Measurements from ENCODE around the gene IFT20. TPM values are rescaled to one million over a fixed set of nuclear protein-coding genes. Genes with fewer than 3 reads are reported as not detected.

IFT20 gene
- total and polyA plus RNA-seq, 10 of the 15 experiments (the other 5 are each of a cell fraction or from before 2014, with no cell fraction given), result 9.4 to 38.2 (median 19.1) TPM

DNA sequence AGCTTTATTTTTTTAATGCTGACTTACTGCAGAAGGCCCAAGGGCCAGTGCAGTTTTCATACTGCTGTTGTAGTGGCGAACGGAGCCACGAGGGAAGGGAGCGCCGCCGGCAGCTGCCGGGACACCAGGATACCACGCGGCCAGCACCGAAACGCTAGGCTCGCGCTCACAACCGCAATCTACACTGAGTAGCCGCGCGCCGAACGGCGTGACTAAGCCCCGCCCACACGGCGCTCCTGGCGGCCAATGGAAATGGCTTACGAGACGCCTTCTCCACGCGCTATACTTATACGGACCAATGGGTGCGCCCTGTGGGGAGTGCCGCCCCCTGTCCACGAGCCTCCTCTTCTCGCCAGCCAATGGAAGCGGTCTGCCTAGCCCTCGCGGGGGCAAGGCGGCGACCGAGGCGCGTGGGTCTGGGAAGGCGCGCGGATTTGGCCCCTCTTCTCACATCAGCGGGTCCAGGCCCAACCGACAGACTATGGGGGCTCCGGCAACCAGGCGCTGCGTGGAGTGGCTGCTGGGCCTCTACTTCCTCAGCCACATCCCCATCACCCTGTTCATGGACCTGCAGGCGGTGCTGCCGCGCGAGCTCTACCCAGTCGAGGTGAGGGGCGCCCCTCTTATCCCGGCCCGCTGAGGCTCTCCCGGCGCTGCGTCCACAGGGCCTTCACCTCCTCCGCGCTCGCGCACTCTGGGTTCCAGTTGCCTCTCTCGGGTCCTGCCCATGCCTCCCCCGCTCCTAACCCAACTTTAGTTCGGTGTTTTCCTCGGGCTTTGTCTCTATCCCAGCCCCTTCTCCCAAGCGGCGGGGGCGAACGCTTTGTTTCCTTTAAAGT is 16.3 kb downstream of the IFT20 start, which contains the start of gene TMEM97 (continued):
- TF ChIP-seq, protein P1, sequence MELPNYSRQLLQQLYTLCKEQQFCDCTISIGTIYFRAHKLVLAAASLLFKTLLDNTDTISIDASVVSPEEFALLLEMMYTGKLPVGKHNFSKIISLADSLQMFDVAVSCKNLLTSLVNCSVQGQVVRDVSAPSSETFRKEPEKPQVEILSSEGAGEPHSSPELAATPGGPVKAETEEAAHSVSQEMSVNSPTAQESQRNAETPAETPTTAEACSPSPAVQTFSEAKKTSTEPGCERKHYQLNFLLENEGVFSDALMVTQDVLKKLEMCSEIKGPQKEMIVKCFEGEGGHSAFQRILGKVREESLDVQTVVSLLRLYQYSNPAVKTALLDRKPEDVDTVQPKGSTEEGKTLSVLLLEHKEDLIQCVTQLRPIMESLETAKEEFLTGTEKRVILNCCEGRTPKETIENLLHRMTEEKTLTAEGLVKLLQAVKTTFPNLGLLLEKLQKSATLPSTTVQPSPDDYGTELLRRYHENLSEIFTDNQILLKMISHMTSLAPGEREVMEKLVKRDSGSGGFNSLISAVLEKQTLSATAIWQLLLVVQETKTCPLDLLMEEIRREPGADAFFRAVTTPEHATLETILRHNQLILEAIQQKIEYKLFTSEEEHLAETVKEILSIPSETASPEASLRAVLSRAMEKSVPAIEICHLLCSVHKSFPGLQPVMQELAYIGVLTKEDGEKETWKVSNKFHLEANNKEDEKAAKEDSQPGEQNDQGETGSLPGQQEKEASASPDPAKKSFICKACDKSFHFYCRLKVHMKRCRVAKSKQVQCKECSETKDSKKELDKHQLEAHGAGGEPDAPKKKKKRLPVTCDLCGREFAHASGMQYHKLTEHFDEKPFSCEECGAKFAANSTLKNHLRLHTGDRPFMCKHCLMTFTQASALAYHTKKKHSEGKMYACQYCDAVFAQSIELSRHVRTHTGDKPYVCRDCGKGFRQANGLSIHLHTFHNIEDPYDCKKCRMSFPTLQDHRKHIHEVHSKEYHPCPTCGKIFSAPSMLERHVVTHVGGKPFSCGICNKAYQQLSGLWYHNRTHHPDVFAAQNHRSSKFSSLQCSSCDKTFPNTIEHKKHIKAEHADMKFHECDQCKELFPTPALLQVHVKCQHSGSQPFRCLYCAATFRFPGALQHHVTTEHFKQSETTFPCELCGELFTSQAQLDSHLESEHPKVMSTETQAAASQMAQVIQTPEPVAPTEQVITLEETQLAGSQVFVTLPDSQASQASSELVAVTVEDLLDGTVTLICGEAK (IDR thresholded peaks at IDR 0.05; ENCODE audit: borderline replicate concordance), result no peak
- TF ChIP-seq LARP7 (IDR thresholded peaks at IDR 0.05), result peak; percentile 74
- no peak for TF ChIP-seq MTA3 (IDR thresholded peaks at IDR 0.05; ENCODE audit: borderline replicate concordance, low read length)
- TF ChIP-seq ZNF384 (IDR thresholded peaks at IDR 0.05; ENCODE audit: borderline replicate concordance, low read depth, low read length), result peak; percentile 18; the same call in 1 of the 2 replicates
- TF ChIP-seq, protein P2, sequence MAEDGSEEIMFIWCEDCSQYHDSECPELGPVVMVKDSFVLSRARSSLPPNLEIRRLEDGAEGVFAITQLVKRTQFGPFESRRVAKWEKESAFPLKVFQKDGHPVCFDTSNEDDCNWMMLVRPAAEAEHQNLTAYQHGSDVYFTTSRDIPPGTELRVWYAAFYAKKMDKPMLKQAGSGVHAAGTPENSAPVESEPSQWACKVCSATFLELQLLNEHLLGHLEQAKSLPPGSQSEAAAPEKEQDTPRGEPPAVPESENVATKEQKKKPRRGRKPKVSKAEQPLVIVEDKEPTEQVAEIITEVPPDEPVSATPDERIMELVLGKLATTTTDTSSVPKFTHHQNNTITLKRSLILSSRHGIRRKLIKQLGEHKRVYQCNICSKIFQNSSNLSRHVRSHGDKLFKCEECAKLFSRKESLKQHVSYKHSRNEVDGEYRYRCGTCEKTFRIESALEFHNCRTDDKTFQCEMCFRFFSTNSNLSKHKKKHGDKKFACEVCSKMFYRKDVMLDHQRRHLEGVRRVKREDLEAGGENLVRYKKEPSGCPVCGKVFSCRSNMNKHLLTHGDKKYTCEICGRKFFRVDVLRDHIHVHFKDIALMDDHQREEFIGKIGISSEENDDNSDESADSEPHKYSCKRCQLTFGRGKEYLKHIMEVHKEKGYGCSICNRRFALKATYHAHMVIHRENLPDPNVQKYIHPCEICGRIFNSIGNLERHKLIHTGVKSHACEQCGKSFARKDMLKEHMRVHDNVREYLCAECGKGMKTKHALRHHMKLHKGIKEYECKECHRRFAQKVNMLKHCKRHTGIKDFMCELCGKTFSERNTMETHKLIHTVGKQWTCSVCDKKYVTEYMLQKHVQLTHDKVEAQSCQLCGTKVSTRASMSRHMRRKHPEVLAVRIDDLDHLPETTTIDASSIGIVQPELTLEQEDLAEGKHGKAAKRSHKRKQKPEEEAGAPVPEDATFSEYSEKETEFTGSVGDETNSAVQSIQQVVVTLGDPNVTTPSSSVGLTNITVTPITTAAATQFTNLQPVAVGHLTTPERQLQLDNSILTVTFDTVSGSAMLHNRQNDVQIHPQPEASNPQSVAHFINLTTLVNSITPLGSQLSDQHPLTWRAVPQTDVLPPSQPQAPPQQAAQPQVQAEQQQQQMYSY (CRISPR knock-in tag; IDR thresholded peaks at IDR 0.05), result no peak
- no peak for TF ChIP-seq ZNF207 (IDR thresholded peaks at IDR 0.05; ENCODE audit: borderline replicate concordance)
- no peak for TF ChIP-seq KLF5 (IDR thresholded peaks at IDR 0.05; ENCODE audit: partially characterized antibody)
- peak; percentile 88 for TF ChIP-seq RFX5 (IDR thresholded peaks at IDR 0.05; ENCODE audit: low read depth, low read length)
- peak; percentile 75 for TF ChIP-seq SMAD5 (IDR thresholded peaks at IDR 0.05; ENCODE audit: low read depth)
- TF ChIP-seq NRF1 (conservative IDR thresholded peaks at IDR 0.05; ENCODE audit: low read depth, low read length), result no peak
- TF ChIP-seq, protein P3, sequence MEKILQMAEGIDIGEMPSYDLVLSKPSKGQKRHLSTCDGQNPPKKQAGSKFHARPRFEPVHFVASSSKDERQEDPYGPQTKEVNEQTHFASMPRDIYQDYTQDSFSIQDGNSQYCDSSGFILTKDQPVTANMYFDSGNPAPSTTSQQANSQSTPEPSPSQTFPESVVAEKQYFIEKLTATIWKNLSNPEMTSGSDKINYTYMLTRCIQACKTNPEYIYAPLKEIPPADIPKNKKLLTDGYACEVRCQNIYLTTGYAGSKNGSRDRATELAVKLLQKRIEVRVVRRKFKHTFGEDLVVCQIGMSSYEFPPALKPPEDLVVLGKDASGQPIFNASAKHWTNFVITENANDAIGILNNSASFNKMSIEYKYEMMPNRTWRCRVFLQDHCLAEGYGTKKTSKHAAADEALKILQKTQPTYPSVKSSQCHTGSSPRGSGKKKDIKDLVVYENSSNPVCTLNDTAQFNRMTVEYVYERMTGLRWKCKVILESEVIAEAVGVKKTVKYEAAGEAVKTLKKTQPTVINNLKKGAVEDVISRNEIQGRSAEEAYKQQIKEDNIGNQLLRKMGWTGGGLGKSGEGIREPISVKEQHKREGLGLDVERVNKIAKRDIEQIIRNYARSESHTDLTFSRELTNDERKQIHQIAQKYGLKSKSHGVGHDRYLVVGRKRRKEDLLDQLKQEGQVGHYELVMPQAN (conservative IDR thresholded peaks at IDR 0.05), result peak; percentile 72
- TF ChIP-seq ZNF274 (IDR thresholded peaks at IDR 0.05; ENCODE audit: insufficient read depth, insufficient read length), result no peak
- TF ChIP-seq CBFB (IDR thresholded peaks at IDR 0.05; ENCODE audit: low read depth), result peak; percentile 66; the same call in 1 of the 2 replicates
- TF ChIP-seq CBX5 (IDR thresholded peaks at IDR 0.05; ENCODE audit: low read depth), result no peak
- TF ChIP-seq, protein P4, sequence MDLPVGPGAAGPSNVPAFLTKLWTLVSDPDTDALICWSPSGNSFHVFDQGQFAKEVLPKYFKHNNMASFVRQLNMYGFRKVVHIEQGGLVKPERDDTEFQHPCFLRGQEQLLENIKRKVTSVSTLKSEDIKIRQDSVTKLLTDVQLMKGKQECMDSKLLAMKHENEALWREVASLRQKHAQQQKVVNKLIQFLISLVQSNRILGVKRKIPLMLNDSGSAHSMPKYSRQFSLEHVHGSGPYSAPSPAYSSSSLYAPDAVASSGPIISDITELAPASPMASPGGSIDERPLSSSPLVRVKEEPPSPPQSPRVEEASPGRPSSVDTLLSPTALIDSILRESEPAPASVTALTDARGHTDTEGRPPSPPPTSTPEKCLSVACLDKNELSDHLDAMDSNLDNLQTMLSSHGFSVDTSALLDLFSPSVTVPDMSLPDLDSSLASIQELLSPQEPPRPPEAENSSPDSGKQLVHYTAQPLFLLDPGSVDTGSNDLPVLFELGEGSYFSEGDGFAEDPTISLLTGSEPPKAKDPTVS (IDR thresholded peaks at IDR 0.05; ENCODE audit: low read depth, low read length), result no peak
- TF ChIP-seq NFYA (IDR thresholded peaks at IDR 0.05; ENCODE audit: borderline replicate concordance, low read depth, low read length), result peak; percentile 47
- no peak for TF ChIP-seq ZNF217 (IDR thresholded peaks at IDR 0.05)
- no peak for TF ChIP-seq ATF7 (IDR thresholded peaks at IDR 0.05; ENCODE audit: low read depth)
- TF ChIP-seq SMC3 (IDR thresholded peaks at IDR 0.05; ENCODE audit: borderline replicate concordance, low read length), result 0 out of 2 replicates have a peak, but pooled peaks have one; percentile 10
